Activated T-cell treated with anti-CD3 and anti-CD28 coated beads, Interleukin-2, amount 50 U/mL, for 24 hours (primary cell): Measurements from ENCODE around the gene SNRPA1.

Experiments used
- DNase-seq: peaks from one replicate; pipeline ENCODE4 v3.0.0-alpha.2; 2020
- H3K27ac Mint-ChIP-seq: 2 replicates; pipeline ENCODE4 v1.8.0; 2020; ENCODE audit warnings: mild to moderate bottlenecking, mixed read lengths
- H3K27me3 Mint-ChIP-seq: 2 replicates; pipeline ENCODE4 v1.8.0; 2020; ENCODE audit warnings: mixed read lengths
- H3K36me3 Mint-ChIP-seq: 2 replicates; pipeline ENCODE4 v1.8.0; 2020; ENCODE audit warnings: low read depth, mixed read lengths
- H3K4me1 Mint-ChIP-seq: 2 replicates; pipeline ENCODE4 v1.8.0; 2020; ENCODE audit warnings: low read depth, mixed read lengths
- H3K4me3 Mint-ChIP-seq: 2 replicates; pipeline ENCODE4 v1.8.0; 2020; ENCODE audit warnings: mild to moderate bottlenecking, moderate library complexity, mixed read lengths
- H3K9me3 Mint-ChIP-seq: 2 replicates; pipeline ENCODE4 v1.8.0; 2020; ENCODE audit warnings: mixed read lengths

Gene SNRPA1

GRCh38 chr15:101310161-101310480, 15.1 kb upstream of the SNRPA1 start:
- Mint-ChIP-seq H3K27me3 (no peaks in the 10 kb centered on the region), H3K27ac (no peak overlapping the region), H3K36me3 (no peaks in the 10 kb centered on the region), H3K9me3 (no peaks in the 10 kb centered on the region), H3K4me3 (no peak overlapping the region), H3K4me1 (no peaks in the 10 kb centered on the region)
- no peak for DNase-seq

DNA sequence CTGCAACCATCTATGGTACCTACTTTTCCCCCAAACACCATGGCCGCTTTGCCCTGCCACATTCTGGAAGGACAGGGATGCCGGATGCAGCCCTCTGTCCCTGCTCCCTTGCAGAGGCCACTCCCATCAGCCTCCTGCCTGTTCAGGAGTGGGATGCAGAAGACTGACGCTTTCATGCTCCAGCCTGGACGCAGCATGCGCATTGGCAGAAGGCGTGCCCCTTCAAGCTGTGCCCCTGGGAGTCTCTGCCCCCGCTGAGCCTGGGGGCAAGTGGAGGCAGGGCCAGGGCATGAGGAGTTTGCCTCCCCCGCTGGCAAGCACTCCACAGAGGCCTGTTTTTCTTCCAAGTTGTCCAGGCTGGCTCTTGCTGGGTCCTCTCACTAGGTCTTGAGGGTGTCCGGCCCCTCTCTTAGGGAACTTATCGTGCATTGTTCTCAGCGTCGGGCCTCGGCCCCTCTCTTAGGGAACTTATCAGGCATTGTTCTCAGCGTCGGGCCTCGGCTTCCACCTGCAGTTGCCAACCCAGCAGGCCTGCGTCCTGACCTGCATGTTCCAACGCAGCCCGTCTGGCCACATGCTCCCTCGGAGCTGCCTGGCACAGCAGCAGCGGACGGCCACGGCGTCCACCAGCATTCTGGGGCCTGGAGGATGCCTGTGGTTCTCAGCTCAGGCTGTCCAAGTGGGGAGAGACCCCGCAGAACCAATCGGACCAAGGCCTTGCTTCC, 14.6 kb upstream of the SNRPA1 start:
- no peak overlapping the region for H3K27ac Mint-ChIP-seq
- H3K4me1 Mint-ChIP-seq, result no peaks in the 10 kb centered on the region
- H3K27me3 Mint-ChIP-seq, result no peaks in the 10 kb centered on the region
- no peaks in the 10 kb centered on the region for H3K36me3 Mint-ChIP-seq
- peak; percentile 15 for DNase-seq
- no peaks in the 10 kb centered on the region for H3K9me3 Mint-ChIP-seq
- no peak overlapping the region for H3K4me3 Mint-ChIP-seq

- H3K4me1 Mint-ChIP-seq, result no peaks in the 10 kb centered on the region
- no peaks in the 10 kb centered on the region for H3K27me3 Mint-ChIP-seq
- peak; percentile 14 for DNase-seq
- no peaks in the 10 kb centered on the region for H3K36me3 Mint-ChIP-seq
- no peak overlapping the region for H3K4me3 Mint-ChIP-seq
- H3K27ac Mint-ChIP-seq, result no peak overlapping the region
- no peaks in the 10 kb centered on the region for H3K9me3 Mint-ChIP-seq
Observed at GRCh38 chr15:101308604-101309435, 13.8 kb upstream of the SNRPA1 start.

GRCh38 chr15:101307897-101308603, 13.0 kb upstream of the SNRPA1 start:
- H3K4me1 Mint-ChIP-seq, result no peaks in the 10 kb centered on the region
- peak; percentile 11 for DNase-seq
- no peaks in the 10 kb centered on the region for H3K36me3 Mint-ChIP-seq
- H3K4me3 Mint-ChIP-seq, result no peak overlapping the region
- H3K9me3 Mint-ChIP-seq, result no peaks in the 10 kb centered on the region
- no peaks in the 10 kb centered on the region for H3K27me3 Mint-ChIP-seq
- H3K27ac Mint-ChIP-seq, result no peak overlapping the region

DNA sequence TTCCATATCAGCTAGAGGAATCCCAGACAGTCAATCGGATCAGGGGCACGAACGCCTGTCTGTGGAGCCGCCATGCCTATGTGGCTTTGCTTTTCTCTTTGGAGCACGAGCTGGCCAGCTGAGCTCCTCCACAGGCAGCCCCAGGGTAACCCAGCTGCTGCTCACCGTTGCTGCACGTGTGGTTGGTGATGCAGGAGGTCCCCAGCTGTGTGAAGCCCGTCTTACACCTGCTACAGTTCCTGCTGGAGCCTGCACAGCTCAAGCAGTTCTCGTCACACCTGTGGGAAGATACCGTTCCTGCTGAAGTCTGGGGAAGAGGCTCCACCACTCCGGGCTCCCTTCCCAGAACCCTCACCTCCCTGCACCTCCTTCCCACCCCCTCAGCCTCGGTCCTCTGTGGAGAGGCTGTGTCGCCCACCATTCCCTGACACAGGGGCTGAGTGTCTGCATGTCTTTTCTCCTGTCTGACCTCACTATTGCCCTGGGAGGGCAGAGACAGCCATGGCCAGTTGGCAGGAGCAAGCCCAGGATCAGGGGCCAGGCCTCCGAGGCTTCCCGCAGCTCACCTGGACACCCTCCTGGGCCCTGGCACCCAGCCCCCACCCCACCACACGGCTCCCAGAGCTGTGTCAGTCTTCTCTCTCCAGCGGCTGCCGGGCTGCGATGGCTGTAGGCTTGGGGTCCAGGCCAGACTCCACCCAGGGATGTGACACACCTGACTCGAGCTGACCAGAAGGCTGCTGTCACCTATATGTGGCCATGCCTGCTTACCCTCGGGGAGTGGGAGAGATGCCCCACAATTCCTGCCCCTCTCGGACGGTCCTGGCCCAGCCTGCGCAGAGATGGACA, 12.2 kb upstream of the SNRPA1 start:
- Mint-ChIP-seq H3K9me3 (no peaks in the 10 kb centered on the region), H3K27me3 (no peaks in the 10 kb centered on the region), H3K27ac (no peak overlapping the region), H3K4me1 (no peaks in the 10 kb centered on the region), H3K36me3 (no peaks in the 10 kb centered on the region), H3K4me3 (no peak overlapping the region)
- DNase-seq, result peak; percentile 19

DNA sequence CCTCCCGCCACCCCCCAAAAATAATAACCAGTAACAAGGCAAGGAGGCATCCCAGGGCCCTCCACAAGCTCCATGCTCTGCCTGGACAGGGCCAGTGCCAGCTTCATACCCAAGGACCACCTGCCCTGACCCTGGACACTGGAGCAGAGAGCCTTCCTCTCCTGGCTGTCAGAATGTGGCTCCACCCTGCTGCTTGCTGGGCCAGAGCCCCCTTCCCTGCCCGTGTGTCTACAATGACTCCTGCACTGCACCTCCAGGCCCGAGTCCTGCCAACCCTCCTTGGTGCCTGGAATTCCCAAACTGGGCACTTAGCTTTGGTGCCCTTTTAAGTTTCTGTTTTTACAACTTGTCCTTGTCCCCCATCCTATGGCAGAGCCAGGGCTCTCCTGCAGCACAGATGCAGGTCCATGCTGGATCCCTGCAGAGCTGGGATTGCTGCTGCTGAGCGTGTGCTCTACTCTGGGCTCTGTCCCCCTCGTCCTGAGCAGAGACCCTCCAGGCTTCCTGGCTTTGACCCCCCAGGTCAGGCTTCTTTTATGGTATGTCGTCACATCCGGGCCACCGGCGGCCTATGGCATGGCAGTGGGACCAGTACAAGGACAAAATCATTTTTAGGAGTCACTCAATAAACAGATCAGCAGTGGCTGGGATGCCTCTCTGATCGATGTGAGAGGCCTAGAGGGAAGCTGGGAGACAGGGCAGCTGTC, 11.4 kb upstream of the SNRPA1 start:
- H3K9me3 Mint-ChIP-seq, result no peaks in the 10 kb centered on the region
- no peak overlapping the region for H3K27ac Mint-ChIP-seq
- H3K4me1 Mint-ChIP-seq, result no peaks in the 10 kb centered on the region
- H3K27me3 Mint-ChIP-seq, result no peaks in the 10 kb centered on the region
- peak; percentile 14 for DNase-seq
- H3K36me3 Mint-ChIP-seq, result no peaks in the 10 kb centered on the region
- H3K4me3 Mint-ChIP-seq, result no peak overlapping the region

GRCh38 chr15:101305820-101306255, 10.8 kb upstream of the SNRPA1 start:
- DNase-seq, result peak; percentile 18
- Mint-ChIP-seq H3K9me3 (no peaks in the 10 kb centered on the region), H3K4me3 (no peak overlapping the region), H3K4me1 (no peaks in the 10 kb centered on the region), H3K36me3 (no peaks in the 10 kb centered on the region), H3K27ac (no peak overlapping the region), H3K27me3 (no peaks in the 10 kb centered on the region)

DNA sequence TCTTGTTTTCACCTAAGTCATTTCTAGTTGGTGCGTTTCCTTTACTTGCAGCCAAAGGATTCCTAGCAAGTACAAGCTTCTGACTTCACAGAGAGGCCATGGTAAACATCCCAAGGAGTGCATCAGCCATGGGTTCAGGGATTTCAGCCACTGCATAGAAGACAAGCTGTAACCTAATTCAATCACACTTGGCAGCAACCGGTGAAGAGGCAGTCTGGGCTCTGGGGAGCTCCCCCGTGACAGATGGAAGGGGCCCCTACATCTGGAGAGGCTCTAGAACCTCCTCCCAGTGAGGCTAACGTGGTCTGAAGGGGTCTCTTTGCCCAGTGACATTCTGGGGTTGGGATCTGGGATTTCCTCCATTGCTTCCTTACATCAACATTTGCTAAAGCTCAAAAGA, 8.4 kb upstream of the SNRPA1 start:
- Mint-ChIP-seq H3K4me1 (no peaks in the 10 kb centered on the region), H3K36me3 (no peaks in the 10 kb centered on the region), H3K4me3 (no peak overlapping the region), H3K9me3 (no peaks in the 10 kb centered on the region), H3K27me3 (no peaks in the 10 kb centered on the region), H3K27ac (no peak overlapping the region)
- DNase-seq, result no peak

DNA sequence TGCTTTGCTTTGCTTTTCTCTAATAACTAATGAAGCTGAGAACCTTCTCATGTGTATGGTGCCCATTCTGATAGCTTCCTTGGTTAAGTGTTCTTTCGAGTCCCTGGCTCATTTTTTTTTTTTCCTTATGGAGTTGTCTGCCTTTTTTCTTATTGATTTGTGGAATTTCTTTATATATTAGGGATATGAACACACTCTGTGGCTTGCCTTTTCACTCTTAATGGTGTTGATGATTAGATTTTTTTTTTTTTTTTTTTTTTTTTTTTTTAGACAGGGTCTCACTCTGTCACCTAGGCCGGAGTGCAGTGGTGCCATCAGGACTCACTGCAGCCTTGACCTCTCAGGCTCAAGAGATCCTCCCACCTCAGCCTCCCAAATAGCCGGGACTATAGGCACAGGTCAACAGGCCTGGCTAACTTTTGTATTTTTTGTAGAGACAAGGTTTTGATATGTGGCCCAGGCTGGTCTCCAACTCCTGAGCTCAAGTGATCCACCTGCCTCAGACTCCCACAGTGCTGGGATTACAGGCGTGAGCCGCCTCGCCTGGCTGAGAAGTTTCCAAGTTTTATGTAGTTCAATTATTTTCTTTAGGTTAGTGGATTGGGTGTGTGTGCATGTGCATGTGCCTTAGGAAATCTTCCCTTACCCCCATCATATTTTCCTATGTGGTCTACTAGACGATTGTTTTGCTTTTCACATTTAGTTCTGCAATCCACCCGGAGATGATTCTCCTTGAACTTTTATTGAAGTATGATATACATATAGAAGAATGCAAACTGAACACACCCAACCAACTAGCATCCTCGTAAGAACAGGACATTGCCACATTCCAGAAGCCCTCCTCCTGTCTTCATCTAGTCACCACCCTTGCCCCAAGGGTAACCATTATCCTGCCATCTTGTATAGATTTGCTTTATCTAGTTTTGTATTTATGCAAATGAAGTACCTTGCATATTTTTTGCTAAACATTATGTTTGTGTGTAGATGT, 1.7 kb upstream of the SNRPA1 start:
- Mint-ChIP-seq H3K36me3 (peaks cover 36% of the 10 kb centered on the region), H3K9me3 (no peaks in the 10 kb centered on the region), H3K4me1 (peaks cover 32% of the 10 kb centered on the region), H3K4me3 (peak overlapping the region; percentile 95), H3K27me3 (no peaks in the 10 kb centered on the region), H3K27ac (peak overlapping the region; percentile 92)
- DNase-seq, result no peak

DNA sequence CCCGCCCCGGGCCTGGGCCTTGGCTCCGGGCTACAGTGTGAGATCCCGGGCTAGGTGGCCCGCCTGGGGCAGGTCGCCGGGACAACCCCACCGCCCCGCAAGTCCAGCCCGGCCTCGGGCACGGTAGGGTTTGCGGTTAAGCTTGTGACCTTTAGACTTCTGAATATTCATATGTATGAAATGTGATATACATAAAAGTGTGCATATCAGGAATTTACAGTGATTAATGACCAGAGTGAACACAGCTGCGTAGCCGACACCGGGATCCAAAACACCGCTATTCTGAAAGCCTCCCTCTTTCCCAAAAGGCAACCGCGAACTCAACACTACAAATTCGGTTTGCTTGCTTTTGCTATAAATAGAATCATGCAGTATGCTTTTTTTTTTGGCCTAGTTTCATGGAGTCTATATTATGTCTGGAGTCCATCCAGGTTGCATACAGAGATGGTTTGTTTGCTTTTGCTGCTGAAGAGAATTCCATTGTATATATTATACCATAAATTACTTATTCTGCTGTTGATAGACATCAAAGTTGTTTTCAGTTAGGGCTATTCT, 636 bp upstream of the SNRPA1 start:
- Mint-ChIP-seq H3K4me3 (peak overlapping the region; percentile 95), H3K9me3 (no peaks in the 10 kb centered on the region), H3K27me3 (no peaks in the 10 kb centered on the region), H3K4me1 (peaks cover 40% of the 10 kb centered on the region), H3K36me3 (peaks cover 46% of the 10 kb centered on the region), H3K27ac (peak overlapping the region; percentile 98)
- DNase-seq, result no peak

- peaks cover 58% of the 10 kb centered on the region for H3K4me1 Mint-ChIP-seq
Observed at GRCh38 chr15:101293122-101293521, 1.9 kb downstream of the SNRPA1 start.

DNA sequence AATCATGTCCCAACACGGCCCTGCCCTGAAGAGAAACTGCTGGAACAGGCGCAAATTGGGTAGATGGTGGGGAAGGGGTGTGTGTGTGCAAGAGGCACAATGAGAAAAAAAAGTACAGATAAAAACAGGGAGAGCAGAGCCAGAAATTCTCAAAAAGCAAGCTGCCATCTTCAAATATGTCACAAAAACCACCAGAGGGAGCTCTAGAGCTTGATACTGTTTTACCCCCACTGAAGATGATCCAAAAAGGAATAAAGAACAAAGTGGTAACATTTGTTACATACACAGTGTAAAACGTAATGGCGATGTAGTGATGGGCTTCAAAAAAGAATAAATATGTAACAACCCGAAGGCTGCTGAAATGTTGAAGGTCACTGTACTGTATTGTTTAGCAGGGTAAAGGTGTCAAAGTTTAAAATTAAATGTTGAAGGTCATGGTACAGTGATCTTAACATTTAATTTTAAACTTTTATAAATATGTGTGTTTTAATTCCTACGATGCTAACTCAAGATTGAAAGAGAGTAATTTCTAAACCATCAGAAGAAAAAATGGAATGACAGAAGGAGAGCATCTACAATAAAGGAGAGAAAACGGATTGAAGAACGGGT, 6.0 kb downstream of the SNRPA1 start:
- H3K27ac Mint-ChIP-seq, result peak overlapping the region; percentile 87
- no peak for DNase-seq
- no peaks in the 10 kb centered on the region for H3K27me3 Mint-ChIP-seq
- no peak overlapping the region for H3K4me3 Mint-ChIP-seq
- H3K9me3 Mint-ChIP-seq, result no peaks in the 10 kb centered on the region
- peaks cover 97% of the 10 kb centered on the region for H3K36me3 Mint-ChIP-seq
- H3K4me1 Mint-ChIP-seq, result peaks cover 62% of the 10 kb centered on the region

More at GRCh38 chr15:101293122-101293521, 1.9 kb downstream of the SNRPA1 start:
- H3K27ac Mint-ChIP-seq, result peak overlapping the region; percentile 98
- no peaks in the 10 kb centered on the region for H3K9me3 Mint-ChIP-seq
- no peak for DNase-seq
- H3K36me3 Mint-ChIP-seq, result peaks cover 71% of the 10 kb centered on the region
- no peaks in the 10 kb centered on the region for H3K27me3 Mint-ChIP-seq
- H3K4me3 Mint-ChIP-seq, result peak overlapping the region; percentile 95
